ENCODE results near the gene FARS2.

FARS2 gene

GRCh38 chr6:5524110-5524509 is 262.8 kb downstream of the FARS2 start:
- in situ Hi-C loops (cut with HindIII; ENCODE audit: low sequenced_read_pairs) = no loop called here

GRCh38 chr6:5525209-5525608 is 263.9 kb downstream of the FARS2 start:
- in situ Hi-C loops (cut with HindIII; ENCODE audit: low sequenced_read_pairs) = no loop called here

GRCh38 chr6:5529015-5529414 is 267.7 kb downstream of the FARS2 start:
- in situ Hi-C loops (cut with HindIII; ENCODE audit: low sequenced_read_pairs) = no loop called here

- in situ Hi-C loops (cut with HindIII; ENCODE audit: low sequenced_read_pairs) = no loop called here
Observed at GRCh38 chr6:5529733-5530132, 268.4 kb downstream of the FARS2 start.

GRCh38 chr6:5531161-5531560 is 269.8 kb downstream of the FARS2 start:
- in situ Hi-C loops (cut with HindIII; ENCODE audit: low sequenced_read_pairs) = no loop called here

GRCh38 chr6:5531853-5532375 is 270.6 kb downstream of the FARS2 start:
- in situ Hi-C loops (cut with HindIII; ENCODE audit: low sequenced_read_pairs) = no loop called here

GRCh38 chr6:5532941-5533340 is 271.6 kb downstream of the FARS2 start:
- in situ Hi-C loops (cut with HindIII; ENCODE audit: low sequenced_read_pairs) = no loop called here

- in situ Hi-C loops (cut with HindIII; ENCODE audit: low sequenced_read_pairs) = no loop called here
Observed at GRCh38 chr6:5534643-5535042, 273.3 kb downstream of the FARS2 start.

- in situ Hi-C loops (cut with HindIII; ENCODE audit: low sequenced_read_pairs) = no loop called here
Observed at GRCh38 chr6:5536644-5537043, 275.3 kb downstream of the FARS2 start.

- in situ Hi-C loops (cut with HindIII; ENCODE audit: low sequenced_read_pairs) = no loop called here
Observed at GRCh38 chr6:5537132-5537531, 275.8 kb downstream of the FARS2 start.

- in situ Hi-C loops (cut with HindIII; ENCODE audit: low sequenced_read_pairs) = no loop called here
Observed at GRCh38 chr6:5537967-5538366, 276.7 kb downstream of the FARS2 start.

GRCh38 chr6:5540370-5540769 is 279.1 kb downstream of the FARS2 start:
- in situ Hi-C loops (cut with HindIII; ENCODE audit: low sequenced_read_pairs) = no loop called here

- in situ Hi-C loops (cut with HindIII; ENCODE audit: low sequenced_read_pairs) = no loop called here
Observed at GRCh38 chr6:5541025-5541424, 279.7 kb downstream of the FARS2 start.

GRCh38 chr6:5541751-5542432 is 280.6 kb downstream of the FARS2 start:
- in situ Hi-C loops (cut with HindIII; ENCODE audit: low sequenced_read_pairs) = no loop called here

- in situ Hi-C loops (cut with HindIII; ENCODE audit: low sequenced_read_pairs) = no loop called here
Observed at GRCh38 chr6:5547556-5547955, 286.2 kb downstream of the FARS2 start.

- in situ Hi-C loops (cut with HindIII; ENCODE audit: low sequenced_read_pairs) = no loop called here
Observed at GRCh38 chr6:5550631-5551030, 289.3 kb downstream of the FARS2 start.

- in situ Hi-C loops (cut with HindIII; ENCODE audit: low sequenced_read_pairs) = no loop called here
Observed at GRCh38 chr6:5552243-5552642, 290.9 kb downstream of the FARS2 start.

- in situ Hi-C loops (cut with HindIII; ENCODE audit: low sequenced_read_pairs) = no loop called here
Observed at GRCh38 chr6:5553767-5554166, 292.5 kb downstream of the FARS2 start.

GRCh38 chr6:5554226-5554625 is 292.9 kb downstream of the FARS2 start:
- in situ Hi-C loops (cut with HindIII; ENCODE audit: low sequenced_read_pairs) = no loop called here

- in situ Hi-C loops (cut with HindIII; ENCODE audit: low sequenced_read_pairs) = no loop called here
Observed at GRCh38 chr6:5556011-5556410, 294.7 kb downstream of the FARS2 start.

- in situ Hi-C loops (cut with HindIII; ENCODE audit: low sequenced_read_pairs) = no loop called here
Observed at GRCh38 chr6:5557506-5557905, 296.2 kb downstream of the FARS2 start.

- in situ Hi-C loops (cut with HindIII; ENCODE audit: low sequenced_read_pairs) = no loop called here
Observed at GRCh38 chr6:5559651-5560050, 298.3 kb downstream of the FARS2 start.

GRCh38 chr6:5562277-5562676 is 301.0 kb downstream of the FARS2 start:
- in situ Hi-C loops (cut with HindIII; ENCODE audit: low sequenced_read_pairs) = no loop called here
